ENCODE measurements around the gene MINDY3.
"Not testable (repeated sequence)": the region's sequence is repeated elsewhere in the genome, so short reads cannot be mapped to it uniquely, and the experiment has no call there.

The MINDY3 gene

GRCh38 chr10:15859906-15860691 is at the start of gene MINDY3:
MINDY3 (minus strand) TSS chr10:15860507; CDS start chr10:15860299, 208 bp downstream.
- DNase-seq, result peak; percentile 39

- no peak for DNase-seq
Observed at GRCh38 chr10:15901889-15902288, 41.6 kb upstream of the MINDY3 start.

- no peak for DNase-seq
Observed at GRCh38 chr10:15898046-15898445, 37.7 kb upstream of the MINDY3 start.

GRCh38 chr10:15897287-15897686 is 37.0 kb upstream of the MINDY3 start:
- DNase-seq, result no peak

GRCh38 chr10:15896654-15897053 is 36.3 kb upstream of the MINDY3 start:
- DNase-seq, result no peak

GRCh38 chr10:15884447-15884846 is 24.1 kb upstream of the MINDY3 start:
- DNase-seq, result no peak

GRCh38 chr10:15881542-15881941 is 21.2 kb upstream of the MINDY3 start:
- no peak for DNase-seq

- DNase-seq, result no peak
Observed at GRCh38 chr10:15879663-15880062, 19.4 kb upstream of the MINDY3 start.

- no peak for DNase-seq
Observed at GRCh38 chr10:15879058-15879457, 18.8 kb upstream of the MINDY3 start.

GRCh38 chr10:15877836-15878576 is 17.7 kb upstream of the MINDY3 start:
- no peak for DNase-seq

GRCh38 chr10:15876274-15876673 is 16.0 kb upstream of the MINDY3 start:
- not testable (repeated sequence) for DNase-seq

- not testable (repeated sequence) for DNase-seq
Observed at GRCh38 chr10:15872645-15873044, 12.3 kb upstream of the MINDY3 start.

GRCh38 chr10:15871823-15872222 is 11.5 kb upstream of the MINDY3 start:
- DNase-seq, result no peak

- no peak for DNase-seq
Observed at GRCh38 chr10:15869935-15870334, 9.6 kb upstream of the MINDY3 start.

- no peak for DNase-seq
Observed at GRCh38 chr10:15868006-15868405, 7.7 kb upstream of the MINDY3 start.

- DNase-seq, result no peak
Observed at GRCh38 chr10:15865304-15865703, 5.0 kb upstream of the MINDY3 start.

GRCh38 chr10:15864419-15864818 is 4.1 kb upstream of the MINDY3 start:
- no peak for DNase-seq

GRCh38 chr10:15863733-15864132 is 3.4 kb upstream of the MINDY3 start:
- no peak for DNase-seq

GRCh38 chr10:15863323-15863722 is 3.0 kb upstream of the MINDY3 start:
- DNase-seq, result no peak

- DNase-seq, result no peak
Observed at GRCh38 chr10:15860692-15861201, 440 bp upstream of the MINDY3 start.

- DNase-seq, result no peak
Observed at GRCh38 chr10:15859509-15859905, 800 bp downstream of the MINDY3 start.

GRCh38 chr10:15858861-15859281 is 1.4 kb downstream of the MINDY3 start:
- no peak for DNase-seq

GRCh38 chr10:15857107-15857575 is 3.2 kb downstream of the MINDY3 start:
- no peak for DNase-seq
